ENCODE results near the gene TMEM184B. TPM values are rescaled to one million over a fixed set of nuclear protein-coding genes. Genes with fewer than 3 reads are reported as not detected.
A peak's percentile ranks its signal among the peaks of the same experiment; 100 is the strongest.

Gene TMEM184B
- total and polyA plus RNA-seq, 2 of the 8 experiments (the other 6 are each of a cell fraction or from before 2014, with no cell fraction given): 41.6 to 81.0 TPM

GRCh38 chr22:38219632-38220031, 53.2 kb downstream of the TMEM184B start:
- Histone ChIP-seq H2AFZ (ENCODE audit: low read length) (no peak overlapping the region), H4K91ac (replicated peaks; ENCODE audit: insufficient read length, low read length) (peak overlapping the region; percentile 68), H3K27ac (ENCODE audit: low read depth, low read length) (peak overlapping the region; percentile 64), H2AK5ac (ENCODE audit: low read depth, low read length) (peak overlapping the region; percentile 75; the same call in 1 of the 2 replicates), H2BK20ac (ENCODE audit: low read length) (no peak overlapping the region), H3K23ac (ENCODE audit: insufficient read length) (no peak overlapping the region), H3K23me2 (ENCODE audit: low read depth, low read length) (no peaks in the 10 kb centered on the region), H3K36me3 (ENCODE audit: control insufficient read depth in 2 of 4, insufficient read depth in 4 of 4, low read length in 3 of 4) (peaks cover 0 to 7% (median 2%) of the 10 kb centered on the region in 4 experiments; a peak in 3 of 8 replicates), H4K8ac (ENCODE audit: extremely low read depth, insufficient read depth, low read length) (no peak overlapping the region), H2BK12ac (ENCODE audit: low read depth, low read length) (peak overlapping the region; percentile 86), H4K5ac (ENCODE audit: insufficient read length, low read depth, low read length) (no peak overlapping the region), H3K27me3 (replicated peaks in 1 of 4; ENCODE audit: control insufficient read depth in 3 of 4, extremely low read depth in 1 of 4, insufficient read depth in 3 of 4, low read length in 3 of 4) (peaks cover 0 to under 1% (median under 1%) of the 10 kb centered on the region in 4 experiments; a peak in 2 of 7 replicates), H3K56ac (replicated peaks; ENCODE audit: insufficient read length, low read depth, low read length) (no peak overlapping the region), H3K14ac (ENCODE audit: insufficient read length) (no peak overlapping the region), H2BK15ac (ENCODE audit: low read length) (peak overlapping the region; percentile 55; the same call in 1 of the 2 replicates), H3K4me2 (ENCODE audit: insufficient read depth in 1 of 2, low read depth in 2 of 2, low read length in 2 of 2) (no peak overlapping the region), H3K9me3 (ENCODE audit: insufficient read depth in 2 of 2, low read depth in 1 of 2, low read length in 1 of 2) (no peaks in the 10 kb centered on the region), H3K4ac (replicated peaks; ENCODE audit: insufficient read length, low read depth, low read length) (peak overlapping the region; percentile 64), H4K20me1 (replicated peaks in 1 of 2; ENCODE audit: control insufficient read depth in 1 of 2, insufficient read depth in 2 of 2, low read length in 2 of 2) (peaks cover 2 to 5% of the 10 kb centered on the region in 2 experiments), H3K79me2 (ENCODE audit: control insufficient read depth in 1 of 2, insufficient read depth in 2 of 2, low read length in 2 of 2) (no peaks in the 10 kb centered on the region), H3K79me1 (ENCODE audit: low read depth, low read length) (no peaks in the 10 kb centered on the region; the same call in 1 of the 2 replicates), H3K9ac (replicated peaks in 1 of 4; ENCODE audit: extremely low read depth in 1 of 4, low read depth in 3 of 4, low read length in 3 of 4) (no peak overlapping the region), H3K4me1 (replicated peaks in 1 of 4; ENCODE audit: control insufficient read depth in 3 of 4, insufficient read depth in 4 of 4, low read length in 3 of 4) (peaks cover 10 to 25% (median 23%) of the 10 kb centered on the region in 4 experiments), H2BK5ac (ENCODE audit: low read depth, low read length) (peak overlapping the region; percentile 77; the same call in 1 of the 2 replicates), H3K18ac (ENCODE audit: extremely low read depth, low read length) (no peak overlapping the region; the same call in 1 of the 2 replicates), H2BK120ac (replicated peaks; ENCODE audit: low read depth, low read length) (no peak overlapping the region), H3K4me3 (ENCODE audit: extremely low read depth in 1 of 4, insufficient read depth in 2 of 4, low read depth in 3 of 4, low read length in 4 of 4) (no peak overlapping the region)
- FAIRE-seq (no peak), DNase-seq (ENCODE audit: low read depth in 1 of 2, low spot score in 2 of 2) (peak in 1 of 2 experiments; percentile 56)
- TF ChIP-seq BCL11A (IDR thresholded peaks at IDR 0.05; ENCODE audit: low read depth in 2 of 2, low read length in 2 of 2): no peak
- no peak for TF ChIP-seq YY1 (IDR thresholded peaks at IDR 0.05; ENCODE audit: low read depth, low read length)
- TF ChIP-seq GABPA (IDR thresholded peaks at IDR 0.05; ENCODE audit: borderline replicate concordance, insufficient read depth, low read length): no peak
- TF ChIP-seq HDAC6 (IDR thresholded peaks at IDR 0.05; ENCODE audit: low read depth, low read length): no peak
- no peak for TF ChIP-seq POLR2A (IDR thresholded peaks at IDR 0.05; ENCODE audit: control extremely low read depth in 1 of 2, low read depth in 2 of 2, low read length in 2 of 2)
- TF ChIP-seq SIN3A (conservative IDR thresholded peaks at IDR 0.05 in 1 of 2, IDR thresholded peaks at IDR 0.05 in 1 of 2; ENCODE audit: low read depth in 1 of 2, low read length in 2 of 2): no peak
- no peak for TF ChIP-seq CTCF (IDR thresholded peaks at IDR 0.05; ENCODE audit: control extremely low read depth in 1 of 3, insufficient read depth in 1 of 3, low read depth in 1 of 3, low read length in 3 of 3)
- TF ChIP-seq GTF2F1 (IDR thresholded peaks at IDR 0.05; ENCODE audit: borderline replicate concordance, low read depth, low read length): no peak
- TF ChIP-seq RAD21 (IDR thresholded peaks at IDR 0.05 in 1 of 2, conservative IDR thresholded peaks at IDR 0.05 in 1 of 2; ENCODE audit: low read depth in 2 of 2, low read length in 2 of 2): no peak
- 73% methylated on average over 8 of the region's 10 CpGs; no CpG with 5 or more reads in 1 of the 2 experiments for WGBS, 2 experiments (ENCODE audit: extremely low coverage in 1 of 2, insufficient coverage in 1 of 2, insufficient read length in 1 of 2, insufficient replicate concordance in 2 of 2, low coverage in 1 of 2, low lambda C conversion rate in 2 of 2, missing lambda C conversion rate in 1 of 2)
- CTCF ChIA-PET (ENCODE audit: partially characterized antibody): interaction anchor here (1.2 to 2.6 kb wide), 5 partner anchors 10 to 122 kb away, joined by 4 to 24 read pairs (median 5); partner anchors contain the start of gene MAFF
- POLR2A ChIA-PET (ENCODE audit: partially characterized antibody): interaction anchor here (0.7 to 1.6 kb wide), 3 partner anchors 23 to 76 kb away, joined by 3 read pairs; no protein-coding TSS in a partner anchor
